H7 (cell line): ENCODE measurements around the gene B9D2. TPM values are rescaled to one million over a fixed set of nuclear protein-coding genes. Genes with fewer than 3 reads are reported as not detected.

Experiments used
- DNase-seq: peaks from one replicate; pipeline ENCODE4 v3.0.0; 2012
- H3K27me3 ChIP-seq: 2 replicates; pipeline ENCODE4 v1.6.0; 2011; ENCODE audit warnings: mild to moderate bottlenecking, low read length; ENCODE audit not compliant: control insufficient read depth, insufficient read depth
- H3K36me3 ChIP-seq: replicated peaks from 2 replicates; pipeline ENCODE4 v1.5.1; 2011; ENCODE audit warnings: low read length; ENCODE audit not compliant: control insufficient read depth, insufficient read depth
- H3K4me3 ChIP-seq: 2 replicates; pipeline ENCODE4 v1.5.1; 2011; ENCODE audit warnings: low read depth, mild to moderate bottlenecking, control low read depth, low read length, moderate library complexity; ENCODE audit not compliant: insufficient read depth
- total RNA-seq: library from RNA; depleted of rRNA; stranded (reverse); fragments of >200 nt; shearing (Covaris generic); gene quantifications from 2 replicates; pipeline ENCODE4 v1.2.3, GENCODE V29; 2014

Gene B9D2
- total RNA-seq, 1 experiment from 2014 or later = 2.9 TPM

DNA sequence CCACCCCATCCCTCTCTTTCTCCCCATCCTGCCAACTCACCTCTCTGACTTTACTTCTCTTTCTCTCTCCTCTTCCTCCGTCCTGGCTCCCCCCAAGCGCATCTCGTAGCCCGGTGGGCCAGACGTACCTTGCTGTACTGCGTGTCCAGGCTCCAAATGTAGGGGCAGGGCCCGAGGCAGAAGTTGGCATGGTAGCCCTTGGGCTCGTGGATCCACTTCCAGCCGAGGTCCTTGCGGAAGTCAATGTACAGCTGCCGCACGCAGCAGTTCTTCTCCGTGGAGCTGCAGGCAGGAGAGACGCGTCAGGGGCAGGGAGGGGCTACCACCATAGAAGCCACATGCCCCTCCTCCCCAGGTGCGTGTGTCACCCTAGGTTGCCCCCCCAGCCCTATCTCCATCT is 31.9 kb downstream of the B9D2 start:
- no peak for DNase-seq
- no peak overlapping the region for H3K4me3 ChIP-seq
- no peaks in the 10 kb centered on the region for H3K27me3 ChIP-seq
- H3K36me3 ChIP-seq = no peaks in the 10 kb centered on the region

DNA sequence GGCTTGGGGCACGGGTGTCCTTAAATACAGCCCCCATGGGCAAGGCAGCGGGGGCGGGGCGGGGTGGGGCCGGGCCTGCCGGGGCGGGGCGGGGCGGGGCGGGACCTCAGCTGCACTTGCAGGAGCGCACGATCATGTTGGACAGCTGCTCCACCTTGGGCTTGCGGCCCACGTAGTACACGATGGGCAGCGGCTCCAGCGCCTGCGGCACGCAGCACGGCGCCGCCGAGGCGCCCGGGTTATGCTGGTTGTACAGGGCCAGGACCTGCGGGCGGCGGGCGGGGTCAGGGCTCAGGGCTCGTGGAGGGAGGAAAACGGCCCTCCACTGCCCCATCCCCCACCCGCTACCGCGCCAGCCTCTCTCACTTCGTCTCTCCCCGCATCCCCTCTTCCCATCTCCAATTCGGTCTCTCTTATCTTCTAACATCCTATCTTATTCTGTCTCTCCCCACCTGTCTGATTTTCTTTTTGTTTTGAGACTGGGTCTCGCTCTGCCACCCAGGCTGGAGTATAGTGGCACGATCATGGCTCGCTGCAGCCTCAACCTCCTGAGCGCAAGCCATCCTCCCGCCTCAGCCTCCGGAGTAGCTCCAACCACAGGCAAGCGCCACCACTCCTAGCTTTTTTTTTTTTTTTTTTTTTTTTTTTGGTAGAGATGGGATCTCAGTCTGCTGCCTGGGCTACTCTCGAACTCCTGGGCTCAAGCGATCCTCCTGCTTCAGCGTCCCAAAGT is 32.8 kb downstream of the B9D2 start:
- H3K4me3 ChIP-seq = peak overlapping the region; percentile 34; the same call in 1 of the 2 replicates

DNA sequence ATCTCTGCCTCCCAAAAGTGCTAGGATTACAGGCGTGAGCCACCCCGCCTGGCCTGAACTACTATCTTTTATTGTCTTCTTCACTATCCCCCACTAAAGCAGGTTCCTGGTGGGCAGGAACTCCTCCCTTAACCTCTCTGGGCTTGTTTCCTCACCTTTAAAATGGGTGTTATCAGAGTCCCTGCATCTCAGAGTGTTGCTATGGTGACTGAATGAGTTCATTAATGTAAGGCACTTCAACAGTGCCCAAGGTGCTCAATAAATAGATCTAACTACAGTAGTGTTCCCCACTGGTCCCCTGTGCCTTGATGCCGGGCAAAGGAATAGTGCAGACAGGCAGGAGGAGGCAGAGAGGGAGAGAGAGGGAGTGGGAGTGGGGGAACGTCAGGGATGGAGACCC is 33.5 kb downstream of the B9D2 start:
- Histone ChIP-seq H3K4me3 (no peak overlapping the region), H3K27me3 (no peaks in the 10 kb centered on the region), H3K36me3 (no peaks in the 10 kb centered on the region)
- DNase-seq = no peak

More for the DNA sequence above, 32.8 kb downstream of the B9D2 start:
- H3K27me3 ChIP-seq = no peaks in the 10 kb centered on the region
- no peaks in the 10 kb centered on the region for H3K36me3 ChIP-seq
- DNase-seq = peak; percentile 84

DNA sequence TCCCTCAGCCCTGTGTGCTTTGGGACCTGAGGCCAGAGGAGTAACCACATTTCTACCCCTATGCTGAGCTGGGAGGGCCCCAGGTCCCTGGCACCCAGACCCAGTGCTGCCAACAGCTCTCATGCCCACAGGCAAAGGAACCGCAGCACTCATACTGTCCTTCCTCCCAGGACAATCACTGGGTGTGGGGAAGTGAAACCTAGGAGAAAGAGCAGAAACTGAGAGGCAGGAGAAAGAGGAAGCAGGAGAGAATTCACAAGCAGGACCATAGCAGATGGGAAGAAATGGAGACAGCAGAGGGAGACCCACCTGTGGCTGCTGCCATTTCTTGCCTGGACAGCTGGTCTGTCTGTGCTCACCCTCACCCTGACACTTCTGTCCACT is 35.1 kb downstream of the B9D2 start:
- Histone ChIP-seq H3K27me3 (no peaks in the 10 kb centered on the region), H3K36me3 (no peaks in the 10 kb centered on the region), H3K4me3 (no peak overlapping the region)
- DNase-seq = no peak

DNA sequence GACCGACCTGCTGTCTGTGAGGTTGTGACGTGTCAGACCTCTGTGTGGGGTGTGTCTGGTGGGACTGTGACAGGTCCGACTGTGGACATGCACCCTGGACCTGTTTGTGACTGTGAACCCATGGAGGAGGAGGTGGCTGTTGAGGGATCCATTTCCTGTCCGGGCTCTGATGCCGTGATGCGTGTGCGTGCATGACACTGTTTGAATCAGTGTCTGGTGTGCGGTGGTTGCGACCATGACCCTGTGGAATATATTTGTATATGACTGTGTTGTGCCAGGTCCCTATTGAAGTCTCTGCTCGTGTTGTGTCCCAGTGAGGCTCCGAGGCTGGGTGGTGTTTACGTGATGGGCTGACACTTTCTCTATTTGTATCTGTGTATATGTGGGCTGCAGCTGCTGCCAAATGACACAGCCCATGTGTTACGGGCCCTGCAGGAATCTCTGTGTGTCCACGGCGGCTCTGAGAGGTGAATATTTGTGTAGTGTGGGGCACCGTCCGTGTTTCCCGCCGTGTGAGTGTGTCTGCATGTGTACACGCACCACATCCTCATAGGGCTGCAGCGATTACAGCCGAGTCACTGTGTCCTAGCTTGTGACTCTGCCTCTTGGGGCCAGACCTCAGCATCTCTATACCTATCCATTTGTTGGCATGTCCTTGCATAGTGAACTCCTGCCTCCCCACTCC is 35.6 kb downstream of the B9D2 start:
- Histone ChIP-seq H3K36me3 (no peaks in the 10 kb centered on the region), H3K4me3 (no peak overlapping the region)

DNA sequence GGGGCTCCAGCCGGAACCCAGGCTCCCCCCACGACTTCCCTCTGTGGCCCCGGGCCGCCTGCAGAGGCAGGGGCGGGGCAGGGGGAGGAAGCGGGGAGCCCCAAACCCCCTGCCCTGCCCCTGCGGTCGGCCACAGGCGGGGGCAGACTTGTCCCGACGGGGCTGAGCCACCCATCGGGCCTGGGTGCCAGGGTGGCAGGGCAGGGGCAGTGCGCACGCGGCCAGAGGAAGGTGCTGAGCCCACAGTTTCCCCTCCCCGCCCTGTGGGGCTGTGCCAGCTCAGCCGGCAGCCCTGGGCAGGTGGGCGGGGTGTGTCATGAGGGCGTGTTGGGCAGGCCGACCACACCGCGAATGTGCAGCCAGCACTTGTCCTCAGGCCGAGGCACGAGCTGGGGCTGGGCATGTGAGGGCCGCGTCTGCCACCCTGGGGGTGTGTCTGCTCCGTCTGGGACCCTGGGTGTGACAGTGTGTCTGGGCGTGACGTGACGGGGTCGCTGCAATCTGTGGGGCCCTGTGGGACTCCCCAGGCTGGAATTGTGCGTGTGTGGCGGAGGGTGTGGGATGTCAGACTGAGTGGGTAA is 36.3 kb downstream of the B9D2 start:
- peaks cover 2% of the 10 kb centered on the region for H3K36me3 ChIP-seq
- H3K27me3 ChIP-seq = no peaks in the 10 kb centered on the region
- peak; percentile 87 for DNase-seq
- H3K4me3 ChIP-seq = no peak overlapping the region; the same call in 1 of the 2 replicates

More for the DNA sequence above, 35.6 kb downstream of the B9D2 start:
- DNase-seq = peak; percentile 44
- H3K27me3 ChIP-seq = no peaks in the 10 kb centered on the region

DNA sequence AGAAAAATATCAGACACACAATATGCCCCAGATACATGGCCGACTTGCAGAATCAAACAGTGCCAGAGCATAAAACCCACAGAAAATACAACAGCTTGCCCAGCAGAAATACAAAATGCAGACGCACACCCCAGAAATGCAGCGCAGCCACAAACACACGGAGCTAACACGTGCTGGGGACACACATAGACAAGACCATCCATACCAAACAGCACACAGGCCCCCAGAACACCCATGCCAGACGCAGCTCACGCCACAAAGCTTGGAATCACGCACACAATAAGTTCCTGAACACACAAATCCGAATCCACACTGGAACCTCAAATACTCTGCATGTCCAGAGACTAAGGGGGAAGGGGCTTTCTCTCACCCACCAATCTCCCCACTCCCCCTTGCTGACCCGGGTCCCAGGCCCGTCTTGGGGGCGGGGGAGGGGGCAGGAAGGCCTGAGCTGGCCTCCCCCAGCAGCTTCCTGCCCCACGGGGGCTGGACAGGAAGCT is 36.8 kb downstream of the B9D2 start:
- Histone ChIP-seq H3K4me3 (peak overlapping the region; percentile 12; the same call in 1 of the 2 replicates), H3K27me3 (no peaks in the 10 kb centered on the region), H3K36me3 (peaks cover 3% of the 10 kb centered on the region)
- no peak for DNase-seq

DNA sequence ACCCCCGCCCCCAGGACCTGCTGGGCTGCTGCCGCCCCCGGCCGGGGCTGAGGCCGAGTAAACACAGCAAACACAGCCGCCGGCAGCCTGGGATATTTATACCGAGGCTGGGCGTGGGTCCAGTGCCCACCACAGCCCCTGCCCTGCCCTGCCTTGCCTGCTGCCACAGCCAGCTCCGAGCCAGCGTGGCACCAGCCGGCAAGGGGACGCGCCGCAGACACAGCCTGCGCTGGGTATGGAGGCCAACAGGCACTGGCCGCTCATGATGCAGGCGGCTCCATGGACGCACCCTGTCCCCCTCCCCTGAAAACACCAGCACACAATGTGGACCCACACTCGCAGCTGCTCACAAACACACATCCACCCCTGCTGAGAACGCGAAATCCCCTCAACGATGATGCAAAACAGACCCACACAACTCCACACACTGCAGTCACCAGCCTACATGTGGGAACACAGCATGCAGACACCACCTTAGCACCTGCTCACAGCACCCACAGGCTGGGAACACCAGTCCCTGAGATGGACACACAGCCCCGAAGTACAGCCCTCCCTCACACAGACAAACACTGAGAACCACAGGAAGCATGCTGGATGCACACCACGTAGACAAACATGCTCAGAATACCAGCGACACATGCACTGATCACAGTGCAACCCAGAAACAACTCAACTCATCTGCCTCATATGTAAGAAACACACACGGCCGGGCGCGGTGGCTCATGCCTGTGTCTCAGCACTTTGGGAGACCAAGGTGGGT is 37.8 kb downstream of the B9D2 start:
- peak; percentile 78 for DNase-seq
- Histone ChIP-seq H3K27me3 (no peaks in the 10 kb centered on the region), H3K36me3 (peaks cover 3% of the 10 kb centered on the region), H3K4me3 (peak overlapping the region; percentile 38)

DNA sequence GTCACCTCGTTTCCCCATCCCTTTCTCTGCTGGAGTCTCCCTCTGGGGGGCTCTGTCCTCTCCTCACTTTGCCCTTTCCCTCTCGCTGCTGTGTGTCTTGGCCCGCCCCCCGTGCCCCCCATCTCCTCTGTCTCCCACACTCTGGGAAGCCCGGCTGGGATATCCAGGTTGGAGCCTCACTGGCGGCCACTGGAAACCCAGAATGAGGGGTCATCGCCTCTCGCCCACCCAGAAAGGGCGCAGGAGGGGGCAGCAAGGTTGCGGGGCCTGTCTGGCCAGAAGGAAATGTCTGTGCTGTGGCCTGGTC is 38.4 kb downstream of the B9D2 start:
- Histone ChIP-seq H3K27me3 (no peaks in the 10 kb centered on the region), H3K36me3 (peaks cover 3% of the 10 kb centered on the region), H3K4me3 (peak overlapping the region; percentile 38)
- DNase-seq = no peak

DNA sequence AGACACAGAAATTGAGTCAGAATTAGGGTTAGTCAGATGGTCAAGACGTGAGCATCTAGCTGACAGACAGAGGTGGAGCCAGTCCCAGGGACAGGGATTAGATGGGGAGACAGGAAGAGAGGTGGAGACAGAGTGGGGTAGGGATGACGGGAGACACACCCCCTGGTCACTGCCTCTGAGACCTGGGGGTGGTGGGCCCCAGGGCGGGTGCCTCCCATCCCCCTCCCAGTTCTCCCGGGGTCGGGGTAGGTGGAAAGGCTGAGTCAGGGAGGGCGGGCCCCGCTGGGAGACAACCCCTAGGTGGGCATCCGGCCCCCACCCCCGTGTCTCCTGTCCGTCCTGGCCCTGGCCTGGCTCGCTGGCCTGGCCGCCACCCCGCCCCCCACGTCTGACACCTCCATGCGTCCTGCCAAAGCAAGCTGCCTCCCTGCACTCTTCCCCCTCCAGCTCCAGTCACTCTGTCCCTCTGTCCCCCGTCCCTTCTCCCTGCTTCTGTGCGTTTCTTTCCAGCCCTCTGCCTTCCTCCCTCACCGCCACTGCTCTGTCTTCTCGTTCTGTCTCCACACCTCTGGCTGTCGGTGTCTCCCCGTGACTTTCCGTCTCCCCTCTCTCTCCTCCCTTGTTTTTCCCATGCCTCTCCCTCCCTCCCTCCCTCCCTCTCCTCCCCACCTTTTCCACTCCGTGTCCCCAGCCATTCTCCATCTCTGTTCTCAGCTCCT is 38.9 kb downstream of the B9D2 start:
- H3K27me3 ChIP-seq = no peaks in the 10 kb centered on the region
- H3K4me3 ChIP-seq = peak overlapping the region; percentile 38
- peaks cover 7% of the 10 kb centered on the region for H3K36me3 ChIP-seq
- peak; percentile 93 for DNase-seq

DNA sequence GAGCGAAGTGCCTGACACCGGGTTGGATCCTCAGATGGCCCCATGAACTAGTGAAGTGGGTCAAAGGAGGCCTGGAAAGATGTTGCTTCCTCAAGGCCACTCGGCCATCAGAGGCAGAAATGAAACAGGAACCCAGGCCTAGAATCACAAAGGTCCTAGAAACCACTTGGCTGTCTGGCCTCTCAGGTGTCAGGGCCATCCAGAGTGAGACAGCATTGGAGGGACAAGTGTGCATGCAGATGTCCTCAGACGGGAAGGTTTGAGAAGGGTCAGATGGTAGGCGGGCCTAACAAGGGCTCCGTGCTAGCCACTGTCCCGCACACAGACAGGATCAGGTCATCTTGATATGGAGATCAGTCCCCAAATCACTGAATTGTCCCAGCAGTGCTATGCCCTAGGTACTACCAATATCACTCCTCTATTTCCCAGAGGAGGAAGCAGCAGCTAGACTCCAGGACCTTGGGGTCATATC is 39.7 kb downstream of the B9D2 start:
- no peak overlapping the region for H3K4me3 ChIP-seq
- peak; percentile 58 for DNase-seq
- peaks cover 7% of the 10 kb centered on the region for H3K36me3 ChIP-seq
- no peaks in the 10 kb centered on the region for H3K27me3 ChIP-seq

DNA sequence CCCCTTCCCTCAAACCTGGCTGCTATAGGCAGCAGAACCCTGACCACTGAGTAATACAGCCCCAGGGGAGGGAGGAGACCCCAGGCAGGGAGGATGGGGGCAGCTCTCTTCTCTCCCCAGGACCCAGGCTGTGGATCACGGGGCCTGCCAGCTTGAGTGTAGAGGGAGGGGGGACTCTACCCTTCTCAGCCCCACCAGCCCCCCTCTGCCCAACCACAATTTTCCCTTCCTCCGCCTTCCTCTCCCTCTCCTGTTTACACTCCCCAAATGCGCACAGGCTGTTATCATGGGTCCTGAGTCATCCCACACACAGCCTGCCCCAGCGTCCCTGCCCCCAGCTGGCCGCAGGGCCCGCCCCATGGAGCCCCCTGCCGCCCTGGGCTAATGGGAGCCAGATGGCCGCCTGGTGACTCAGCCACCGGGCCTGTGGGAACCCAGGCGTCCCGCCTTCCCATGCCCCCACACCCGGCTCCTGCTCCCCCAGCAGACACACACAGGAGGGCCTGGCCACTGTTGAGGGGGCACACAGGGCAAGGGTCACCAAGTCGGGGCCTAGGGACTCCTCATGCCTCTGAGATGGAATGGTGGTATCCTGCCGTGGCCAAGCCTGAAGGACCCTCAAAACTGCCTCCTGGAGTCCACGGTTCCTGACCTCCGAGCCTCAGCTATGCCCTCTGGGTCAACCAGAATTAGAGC is 40.4 kb downstream of the B9D2 start:
- no peak overlapping the region for H3K4me3 ChIP-seq
- H3K36me3 ChIP-seq = peaks cover 11% of the 10 kb centered on the region
- DNase-seq = peak; percentile 85
- no peaks in the 10 kb centered on the region for H3K27me3 ChIP-seq

DNA sequence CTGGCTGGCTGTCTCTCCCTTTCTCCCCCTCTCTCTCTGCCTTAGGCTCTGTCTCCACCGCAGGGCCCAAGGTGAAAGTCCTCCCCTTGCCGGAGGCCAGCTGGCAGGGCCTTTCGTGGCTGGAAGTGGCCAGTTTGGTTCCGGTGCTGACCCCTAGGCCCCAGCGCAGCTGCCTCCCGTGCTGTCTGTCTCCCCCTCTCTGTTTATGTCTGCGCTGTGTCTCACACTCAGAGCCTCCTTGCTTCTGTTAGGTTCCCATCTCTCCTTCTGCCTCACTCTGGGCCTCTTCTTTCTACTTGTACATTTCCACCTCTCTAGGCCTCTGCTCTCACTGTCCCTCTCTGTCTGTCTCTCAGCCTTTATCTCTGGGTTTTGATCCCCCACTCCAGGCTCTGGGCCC is 40.9 kb downstream of the B9D2 start:
- H3K36me3 ChIP-seq = peaks cover 12% of the 10 kb centered on the region
- no peak overlapping the region for H3K4me3 ChIP-seq
- no peak for DNase-seq
- H3K27me3 ChIP-seq = no peaks in the 10 kb centered on the region
